Stromal cell of bone marrow (primary cell): ENCODE data around the gene OCSTAMP.
A peak's percentile ranks its signal among the peaks of the same experiment; 100 is the strongest.

Experiments used
- DNase-seq: peaks from one replicate; pipeline ENCODE4 v3.0.0-alpha.2; 2012; ENCODE audit warnings: low read depth

The OCSTAMP gene

DNA sequence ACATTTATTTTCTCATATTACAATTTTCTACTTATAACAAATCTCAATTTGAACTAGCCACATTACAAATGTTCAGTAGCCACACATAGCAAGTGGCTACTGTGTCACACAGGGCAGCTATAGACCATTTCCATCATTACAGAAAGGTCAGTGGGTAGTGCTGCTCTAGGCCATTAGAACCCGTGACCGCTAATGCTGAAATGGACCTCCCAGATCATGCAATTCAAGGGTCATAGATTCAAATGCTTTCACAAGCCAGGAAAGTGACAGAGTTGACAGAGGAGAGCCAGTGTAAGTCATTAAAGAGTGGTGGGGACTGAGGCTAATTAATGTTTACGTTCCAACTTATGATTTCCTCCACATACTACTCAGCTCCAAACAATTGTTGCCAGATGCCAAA is 3.5 kb upstream of the OCSTAMP start:
- no peak for DNase-seq

DNA sequence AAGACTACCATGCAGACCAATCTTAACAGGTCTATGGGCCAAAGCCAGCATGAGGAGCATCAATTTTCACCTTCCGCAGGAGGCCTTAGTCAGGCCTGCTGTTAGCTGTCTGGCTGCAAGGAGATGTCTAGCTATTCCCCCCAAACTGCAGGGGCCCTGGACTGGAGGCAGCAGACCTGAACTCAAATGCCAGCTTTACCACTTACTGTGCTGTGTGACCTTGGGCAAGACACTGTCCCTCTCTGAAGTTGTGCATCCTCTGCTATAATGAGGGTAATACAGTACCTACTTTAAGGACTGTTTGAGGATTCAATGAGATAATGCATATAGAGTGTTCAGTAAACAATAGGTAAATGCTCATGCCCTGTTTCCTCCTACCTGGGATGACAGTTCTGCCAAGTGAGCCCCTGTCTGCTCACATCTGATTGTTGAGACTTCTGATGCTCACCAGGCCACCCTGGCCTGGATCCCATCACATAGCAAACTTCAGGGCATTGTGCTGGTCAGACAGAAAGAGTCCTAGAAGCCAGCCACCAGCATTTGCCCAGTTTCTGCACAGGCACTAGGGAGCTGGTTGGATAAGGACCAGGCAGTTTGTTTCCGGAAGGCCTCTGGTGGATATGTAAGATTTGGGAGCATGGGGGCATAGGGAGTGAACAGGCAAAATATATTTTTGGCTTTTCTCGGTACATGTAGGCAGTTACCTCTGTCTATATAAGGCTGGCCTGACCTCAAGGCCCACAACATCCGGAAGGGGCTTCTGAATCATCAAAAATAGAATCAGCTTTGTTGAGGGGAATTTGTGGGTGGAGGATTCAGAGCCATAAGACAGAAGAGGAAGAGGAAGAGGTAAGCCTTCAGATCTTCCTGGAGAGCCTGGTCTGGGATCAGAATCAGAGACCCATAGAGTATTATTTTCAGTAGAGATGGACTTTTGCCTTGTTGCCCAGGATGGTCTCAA is 2.3 kb upstream of the OCSTAMP start:
- DNase-seq: no peak

DNA sequence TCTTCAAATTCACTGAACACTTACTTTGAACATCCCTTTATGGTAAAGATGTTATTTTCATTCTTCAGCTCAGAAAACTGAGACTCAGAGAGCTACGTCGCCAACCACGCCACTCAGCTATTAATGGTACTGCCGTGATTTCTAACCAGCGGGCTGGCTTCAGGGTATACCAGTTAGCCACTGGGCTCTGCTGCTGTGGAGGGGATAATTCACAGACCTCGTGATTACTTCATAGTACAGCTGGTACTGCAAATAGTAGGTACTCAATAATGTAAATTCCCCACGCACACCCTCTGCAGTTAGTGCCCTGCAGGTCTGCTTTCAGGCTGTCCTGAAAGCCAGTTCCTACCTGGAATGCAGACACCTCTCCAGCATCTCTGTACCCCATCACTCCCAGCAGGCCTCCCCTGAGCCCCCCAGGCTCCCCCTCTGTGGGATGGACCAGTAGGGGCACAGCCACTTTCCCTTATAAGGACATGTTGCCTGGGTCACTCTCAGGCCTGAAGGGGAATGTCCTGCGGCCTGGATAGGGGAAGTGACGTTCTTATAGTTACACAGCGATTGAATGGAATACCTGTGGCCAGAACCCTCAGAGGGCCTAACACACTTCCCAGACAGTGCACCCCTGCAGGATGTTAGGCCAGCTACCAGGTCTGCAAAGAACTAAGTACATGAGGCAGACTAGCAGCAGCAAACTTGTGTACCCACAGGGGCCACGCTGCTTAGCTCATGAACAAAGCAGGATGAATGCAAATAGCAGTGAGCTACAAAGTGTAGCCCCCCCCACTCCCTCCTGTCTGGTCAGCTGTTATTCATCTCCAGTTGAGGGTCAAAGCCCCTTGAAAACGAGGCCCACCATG is 1.3 kb upstream of the OCSTAMP start:
- DNase-seq: no peak

DNA sequence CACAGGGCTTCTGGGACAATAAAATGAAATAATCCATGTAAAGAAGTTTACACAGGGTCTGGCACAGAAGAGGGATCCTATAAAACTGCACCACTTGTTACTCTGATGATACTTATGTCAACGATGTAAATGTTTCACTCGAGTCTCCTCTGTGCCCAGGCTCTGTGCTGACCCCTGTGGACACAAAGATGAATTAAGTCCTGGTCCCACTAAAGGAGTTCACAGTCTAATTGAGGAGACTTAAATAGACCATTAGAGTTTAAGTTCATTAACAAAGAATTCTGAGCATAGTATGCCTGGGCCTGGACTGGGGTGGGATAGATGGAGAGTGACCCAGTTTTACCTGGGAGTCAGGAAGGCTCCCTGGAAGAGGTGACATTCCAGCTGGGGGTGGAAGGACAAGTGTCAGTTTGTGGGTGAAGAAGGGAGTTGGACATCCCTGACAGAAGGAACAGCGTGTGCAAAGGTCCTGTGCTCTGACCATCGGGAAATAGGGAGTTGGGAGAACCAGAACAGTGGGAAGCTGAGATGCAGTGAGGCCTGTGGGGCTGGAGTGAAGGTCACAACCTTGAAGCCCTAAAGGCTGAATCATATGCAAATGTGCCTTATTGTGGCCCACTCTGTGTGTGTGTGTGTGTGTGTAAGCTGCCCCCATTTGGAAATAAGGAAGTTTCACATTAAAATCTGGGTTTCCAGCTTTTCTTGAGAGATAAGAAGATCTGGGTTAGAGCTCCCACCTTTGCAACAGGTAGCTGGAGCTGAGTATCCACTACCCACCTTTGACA is 1.1 kb downstream of the OCSTAMP start:
- no peak for DNase-seq

DNA sequence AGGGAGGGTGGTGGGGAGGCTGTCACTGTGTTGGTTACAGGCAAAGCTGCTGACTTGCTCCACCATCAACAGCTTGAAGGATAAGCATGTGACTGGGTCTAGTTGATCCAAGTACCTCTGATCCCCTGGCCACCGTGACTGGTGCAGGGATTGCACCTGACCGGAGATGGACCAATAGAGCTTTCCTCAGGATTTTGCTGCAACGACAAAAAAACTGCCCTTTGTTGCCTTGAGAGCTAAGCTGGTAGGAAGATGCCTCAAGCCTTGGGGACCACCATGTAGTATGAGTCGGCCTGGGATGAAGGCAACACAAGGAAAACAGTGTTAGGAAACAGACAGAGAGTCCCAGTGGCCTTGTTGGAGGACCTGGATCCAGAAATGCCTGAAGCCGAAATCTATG is 1.8 kb downstream of the OCSTAMP start:
- DNase-seq: no peak

DNA sequence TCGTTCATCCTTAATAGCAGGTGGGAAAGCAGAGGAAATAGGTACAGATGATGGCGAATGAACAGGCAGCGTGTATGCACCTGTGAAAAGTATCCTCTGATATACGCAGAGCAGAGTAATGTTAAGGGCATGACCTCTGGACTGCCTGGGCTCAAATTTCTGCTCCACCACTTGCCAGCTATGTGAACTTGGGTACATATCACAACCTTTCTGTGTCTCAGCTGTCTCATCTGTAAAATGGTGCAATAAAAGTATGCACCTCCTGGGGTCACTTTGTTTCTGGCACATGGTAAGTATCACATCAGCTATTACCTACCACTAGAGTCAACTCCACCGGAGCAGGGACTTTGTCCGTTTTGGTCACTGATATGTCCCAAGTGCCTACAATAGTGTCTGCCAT is 2.5 kb downstream of the OCSTAMP start:
- DNase-seq: no peak

DNA sequence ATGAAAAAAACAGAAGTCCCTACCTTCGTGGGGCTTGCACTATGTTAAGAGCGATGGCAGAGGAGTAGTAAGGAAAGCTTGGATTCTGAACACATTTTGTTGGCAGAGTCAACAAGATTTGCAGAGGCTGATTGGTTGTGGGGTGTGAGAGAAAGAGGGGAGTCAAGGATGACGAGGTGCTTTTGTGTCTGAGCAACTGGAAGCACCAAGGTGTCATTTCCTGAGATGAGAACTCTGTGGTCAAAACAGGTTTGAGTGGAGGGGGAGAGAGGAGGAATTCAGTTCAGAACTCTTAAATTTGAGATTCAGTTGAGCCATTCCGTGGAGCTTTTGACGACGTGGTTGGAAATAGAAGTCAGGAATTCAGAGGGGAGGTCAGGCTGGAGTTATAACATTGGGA is 3.5 kb downstream of the OCSTAMP start:
- no peak for DNase-seq

DNA sequence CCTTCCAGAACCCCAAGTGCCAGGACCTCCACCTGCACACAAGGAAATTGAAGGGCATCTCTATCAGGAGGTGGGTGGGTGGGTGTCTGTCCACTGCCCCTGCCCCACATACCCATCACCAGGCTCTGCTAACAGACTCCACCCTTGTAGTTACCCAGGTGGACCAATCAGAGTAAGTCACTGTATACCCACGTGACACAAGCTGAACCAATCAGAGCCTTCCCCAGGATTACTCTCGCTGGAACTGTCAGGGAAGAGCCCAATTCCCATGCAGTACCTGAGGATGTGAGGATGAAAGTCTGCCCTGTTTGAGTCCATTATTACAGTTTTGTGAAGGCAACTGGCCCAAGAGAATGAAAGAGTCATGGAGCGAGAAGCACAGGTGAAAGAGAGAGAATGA is 4.2 kb downstream of the OCSTAMP start:
- no peak for DNase-seq

DNA sequence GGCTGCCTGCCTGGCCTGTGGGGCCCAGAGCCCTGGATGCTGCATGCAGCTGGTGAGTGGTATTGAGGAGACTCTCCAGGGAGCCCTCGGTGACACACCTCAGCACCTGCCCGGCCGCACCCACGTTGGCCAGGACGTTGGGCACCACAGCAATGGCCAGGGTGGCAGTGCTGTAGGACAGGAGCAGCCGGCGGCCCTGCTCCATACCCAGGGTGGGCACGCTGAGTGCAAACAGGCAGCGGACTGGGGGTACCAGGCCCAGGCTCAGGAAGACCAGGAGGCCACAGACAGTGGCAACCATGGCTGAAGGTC is 4.7 kb downstream of the OCSTAMP start:
- DNase-seq: no peak

DNA sequence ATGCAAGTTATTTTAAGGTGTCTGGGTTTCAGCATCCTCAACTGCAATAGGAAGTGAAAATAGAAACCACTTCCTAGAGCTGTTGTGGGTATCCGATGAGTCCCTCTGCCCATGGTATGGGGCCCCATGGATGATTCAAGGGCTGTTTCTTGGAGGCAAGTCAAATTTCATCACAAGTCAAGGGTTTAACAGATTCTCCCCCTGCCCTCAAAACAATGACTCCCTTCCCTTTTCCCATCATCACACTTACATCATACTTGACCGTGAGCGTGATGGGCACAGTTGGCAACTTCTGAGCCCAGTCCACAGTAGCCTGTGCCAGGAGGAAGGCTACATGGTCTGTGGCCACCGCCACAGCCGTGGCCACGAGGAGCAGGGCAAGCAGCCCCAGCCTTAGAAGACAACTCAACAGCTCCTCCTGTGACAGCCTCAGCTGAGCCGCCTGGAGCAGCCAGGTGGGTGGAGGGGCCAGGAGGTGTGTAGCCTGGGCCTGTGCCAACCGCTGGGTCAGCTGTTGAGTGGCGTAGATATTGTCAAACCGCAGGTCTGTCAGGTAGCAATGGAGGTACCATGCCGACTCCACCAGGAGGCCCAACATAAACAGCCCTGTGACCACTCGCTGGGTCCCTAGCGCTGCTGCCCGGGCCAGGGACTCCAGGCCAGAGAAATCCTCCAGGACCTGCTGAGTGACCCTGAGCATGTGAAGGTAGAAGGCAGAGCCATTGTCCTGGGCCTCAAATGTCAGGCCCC is 5.2 kb downstream of the OCSTAMP start:
- peak; percentile 32 for DNase-seq

DNA sequence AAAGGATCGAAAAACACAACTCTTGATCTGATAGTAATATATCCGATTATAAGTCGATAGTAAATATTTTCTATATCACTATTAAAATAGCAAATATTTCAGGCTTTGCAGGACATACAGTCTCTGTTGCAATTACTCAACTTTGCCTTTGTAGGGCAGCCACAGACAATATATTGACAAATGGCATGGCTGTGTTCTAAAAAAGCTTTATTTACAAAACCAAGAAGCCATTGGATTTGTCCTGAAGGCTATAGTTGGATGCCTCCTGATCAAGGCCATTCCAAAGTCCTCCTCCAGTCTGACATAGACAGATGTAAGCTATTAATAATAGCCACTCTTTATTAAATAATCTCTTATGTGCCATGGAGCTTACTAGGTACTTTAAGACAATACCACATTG is 5.9 kb downstream of the OCSTAMP start:
- DNase-seq: no peak

DNA sequence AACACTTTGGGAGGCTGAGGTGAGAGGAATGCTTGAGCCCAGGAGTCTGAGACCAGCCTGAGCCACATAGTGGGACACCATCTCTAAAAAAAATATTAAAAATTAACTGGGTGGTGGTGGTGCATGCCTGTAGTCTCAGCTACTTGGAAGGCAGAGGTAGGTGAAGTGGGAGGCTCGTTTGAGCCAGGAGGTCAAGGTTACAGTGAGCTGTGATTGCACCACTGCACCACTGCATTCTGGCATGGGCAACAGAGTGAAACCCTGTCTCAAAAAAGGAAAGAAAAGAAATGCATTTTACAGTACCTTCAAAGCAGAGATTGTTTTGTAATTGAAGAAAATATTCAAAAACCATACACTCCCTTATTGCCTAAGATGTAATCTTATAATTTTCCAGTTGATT is 6.5 kb downstream of the OCSTAMP start:
- DNase-seq: no peak

DNA sequence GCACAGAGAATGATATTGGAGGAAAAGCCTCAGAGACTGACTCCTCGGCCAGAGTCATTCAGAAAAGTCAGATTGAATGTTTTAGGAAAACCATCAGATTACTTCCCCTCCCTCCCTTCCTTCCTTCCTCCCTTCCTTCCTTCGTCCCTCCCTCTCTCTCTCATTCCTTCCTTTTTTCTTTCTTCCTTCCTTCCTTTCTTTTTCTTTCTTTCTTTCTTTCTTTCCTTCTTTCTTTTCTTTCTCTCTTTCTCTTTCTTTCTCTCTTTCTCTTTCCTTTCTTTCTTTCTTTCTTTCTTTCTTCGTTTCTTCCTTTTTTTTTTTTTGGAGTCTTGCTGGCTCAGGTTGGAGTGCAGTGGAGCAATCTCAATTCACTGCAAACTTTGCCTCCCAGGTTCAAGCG is 7.4 kb downstream of the OCSTAMP start:
- DNase-seq: no peak

DNA sequence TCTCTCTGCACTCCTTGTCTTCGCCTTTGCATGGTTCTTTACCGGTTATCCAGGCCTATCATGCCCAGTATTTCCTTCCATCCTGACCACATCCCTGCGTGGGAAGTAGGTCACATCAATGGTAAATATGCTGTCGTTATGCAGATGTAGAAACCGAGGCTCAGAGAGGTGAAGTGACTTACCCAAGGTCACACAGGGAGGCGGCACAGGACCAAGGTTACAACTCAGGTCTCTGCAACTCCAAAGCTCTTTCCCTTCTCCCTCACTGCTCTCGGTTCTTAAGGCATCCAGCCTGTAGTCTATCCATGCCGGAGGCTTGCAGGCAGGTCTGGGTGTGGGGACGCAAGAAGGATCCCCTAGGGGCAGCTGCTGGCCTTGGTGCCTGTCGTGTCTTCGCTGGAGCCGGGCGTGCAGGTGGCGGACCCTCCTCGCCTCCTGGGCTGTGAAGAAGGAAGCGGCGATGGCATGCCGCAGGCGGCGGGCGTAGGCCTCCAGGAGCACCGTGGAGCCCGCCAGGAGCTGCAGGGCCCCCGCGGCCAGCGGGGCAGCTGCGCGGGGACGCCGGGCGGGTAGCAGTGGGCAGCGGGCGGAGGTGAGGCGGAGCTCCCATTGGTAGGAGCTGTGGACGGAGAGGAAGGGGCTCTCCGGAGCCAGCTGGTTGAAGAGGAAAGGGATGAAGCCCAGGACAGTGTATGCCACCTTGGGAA is 9.1 kb downstream of the OCSTAMP start:
- no peak for DNase-seq

DNA sequence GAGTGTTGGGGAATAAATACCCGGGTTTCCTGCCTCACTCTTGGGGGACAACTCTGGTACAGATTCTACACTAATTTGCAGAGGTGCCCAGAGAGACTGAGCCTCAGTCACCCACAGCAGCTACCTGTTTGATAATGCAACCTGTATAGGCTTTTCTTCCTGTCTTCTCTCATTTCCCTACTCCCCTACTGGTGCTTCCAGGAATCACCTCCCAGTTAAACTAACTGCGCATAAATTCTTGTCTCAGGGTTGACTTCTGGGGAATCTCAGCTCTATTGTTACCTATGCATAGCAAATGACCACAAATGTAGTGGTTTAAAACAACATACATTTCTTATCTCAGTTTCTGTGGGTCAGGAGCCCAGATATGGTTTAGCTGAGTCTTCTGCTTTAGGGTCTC is 11.3 kb downstream of the OCSTAMP start:
- DNase-seq: no peak

DNA sequence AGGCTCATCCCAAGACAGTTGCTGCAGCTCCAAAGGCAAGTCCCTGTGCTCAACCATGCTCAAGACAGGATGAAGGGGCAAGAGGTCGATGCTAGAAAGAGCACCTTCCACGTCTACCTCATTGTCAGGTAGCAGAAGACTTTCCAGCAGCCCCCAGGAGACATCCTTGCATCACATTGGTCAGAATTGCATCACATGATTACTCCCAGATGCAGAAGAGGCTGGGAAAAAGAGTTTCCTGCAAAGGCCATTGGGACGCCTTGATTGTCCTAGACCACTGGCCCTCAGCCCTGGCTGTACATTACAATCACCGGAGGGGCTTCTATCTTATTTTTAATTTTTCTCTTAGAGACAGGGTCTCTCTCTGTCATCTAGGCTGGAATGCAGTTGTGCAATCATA is 19.8 kb downstream of the OCSTAMP start:
- no peak for DNase-seq

DNA sequence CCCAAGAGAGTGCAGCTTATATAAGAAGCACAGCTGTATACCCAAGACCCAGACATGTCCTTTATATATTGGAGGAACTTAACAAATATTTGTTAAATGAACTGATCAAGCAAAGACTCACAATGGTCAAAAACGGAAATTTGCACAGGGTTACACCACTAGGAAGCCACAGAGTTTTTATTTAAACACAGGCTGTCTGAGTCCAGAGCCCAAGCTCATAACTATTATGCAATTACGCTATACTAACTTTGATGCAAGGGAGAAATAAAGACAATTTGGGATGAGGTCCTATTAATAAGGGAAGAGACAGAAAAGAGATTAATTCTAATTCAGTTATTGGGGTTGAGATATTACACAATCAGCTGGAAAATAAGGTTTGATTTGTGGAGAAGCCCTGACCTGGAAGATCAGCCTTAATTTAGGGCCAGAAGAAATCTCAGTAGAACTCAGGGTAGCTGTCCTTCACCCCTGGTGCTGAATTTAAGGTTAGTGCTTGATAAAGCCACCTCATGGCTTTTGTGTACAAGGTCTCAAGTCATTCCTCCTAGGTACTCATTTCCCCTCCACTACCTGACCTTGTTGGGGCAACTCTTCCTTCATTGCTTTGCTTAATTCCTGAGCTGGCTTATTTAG is 26.6 kb downstream of the OCSTAMP start:
- DNase-seq: no peak

DNA sequence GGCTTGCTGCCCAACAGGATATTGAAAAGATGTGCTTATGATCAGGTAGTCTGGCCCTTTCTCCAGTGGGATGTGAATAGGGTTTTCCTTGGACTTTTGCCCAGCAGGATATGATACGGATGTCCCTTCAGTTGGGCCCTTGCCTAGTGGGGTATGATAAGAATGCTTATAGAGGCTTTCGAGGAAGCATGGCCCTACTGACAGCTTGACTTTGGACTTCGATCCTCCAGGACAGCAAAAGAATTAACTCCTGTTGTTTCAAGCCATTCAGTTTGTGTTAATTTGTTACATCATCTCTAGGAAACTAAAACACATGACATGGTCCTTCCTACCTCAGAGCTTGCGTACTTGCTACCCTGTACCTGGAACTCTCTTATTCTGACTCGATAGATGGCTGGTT is 27.3 kb downstream of the OCSTAMP start:
- no peak for DNase-seq

DNA sequence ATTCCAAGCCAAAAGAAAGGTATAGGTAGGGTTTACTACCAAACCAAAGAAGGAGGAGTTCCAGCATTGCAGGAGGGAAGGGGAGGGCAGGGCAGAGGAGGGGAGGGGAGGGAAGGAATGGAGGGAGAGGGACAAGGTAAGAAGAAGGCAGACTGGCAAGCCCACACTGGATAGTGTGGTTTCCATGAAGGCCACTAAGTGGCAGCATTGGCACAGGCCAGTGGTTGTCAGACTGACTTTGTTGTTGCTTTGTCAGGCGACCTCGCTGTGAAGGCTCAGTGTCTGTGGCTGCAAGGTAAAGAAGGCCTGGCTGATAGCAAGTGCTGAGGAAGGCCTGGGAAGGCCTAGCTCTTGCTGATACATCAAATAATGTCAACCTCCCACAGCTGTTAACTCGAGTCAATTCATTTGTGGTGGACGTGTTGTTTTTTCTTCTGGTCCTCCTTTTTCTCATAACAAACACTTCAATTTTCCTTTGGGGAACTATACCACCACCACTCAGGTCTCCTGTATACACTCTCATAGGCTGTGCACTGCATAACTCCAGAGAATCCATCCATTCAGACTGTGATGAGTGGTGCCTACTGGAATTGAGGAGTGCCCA is 29.4 kb downstream of the OCSTAMP start:
- peak; percentile 38 for DNase-seq

DNA sequence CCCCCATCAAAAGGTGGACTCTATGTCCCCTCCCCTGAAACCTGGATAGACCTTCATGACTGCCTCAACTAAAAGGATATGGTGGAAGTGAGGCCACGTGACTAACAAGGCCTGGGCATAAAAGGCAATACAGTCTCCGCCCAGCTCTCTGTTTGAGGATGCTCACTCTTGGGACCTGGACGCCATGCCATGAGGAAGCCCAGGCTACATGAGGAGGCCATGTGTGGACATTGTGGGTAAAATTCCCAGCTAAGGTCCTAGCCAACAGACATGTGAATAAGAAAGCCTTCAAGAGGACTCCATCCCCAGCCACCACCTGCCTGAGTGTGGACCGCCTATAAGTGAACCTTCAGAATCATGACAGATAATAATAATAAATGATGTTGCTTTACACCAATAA is 29.9 kb downstream of the OCSTAMP start:
- DNase-seq: no peak
